ENCODE results near the gene P2RY2. TPM values are rescaled to one million over a fixed set of nuclear protein-coding genes. Genes with fewer than 3 reads are reported as not detected.

The P2RY2 gene
- total and polyA plus RNA-seq, 10 of the 15 experiments (the other 5 are each of a cell fraction or from before 2014, with no cell fraction given), result 0.03 to 0.23 (median 0.17) TPM; not detected in 7

DNA sequence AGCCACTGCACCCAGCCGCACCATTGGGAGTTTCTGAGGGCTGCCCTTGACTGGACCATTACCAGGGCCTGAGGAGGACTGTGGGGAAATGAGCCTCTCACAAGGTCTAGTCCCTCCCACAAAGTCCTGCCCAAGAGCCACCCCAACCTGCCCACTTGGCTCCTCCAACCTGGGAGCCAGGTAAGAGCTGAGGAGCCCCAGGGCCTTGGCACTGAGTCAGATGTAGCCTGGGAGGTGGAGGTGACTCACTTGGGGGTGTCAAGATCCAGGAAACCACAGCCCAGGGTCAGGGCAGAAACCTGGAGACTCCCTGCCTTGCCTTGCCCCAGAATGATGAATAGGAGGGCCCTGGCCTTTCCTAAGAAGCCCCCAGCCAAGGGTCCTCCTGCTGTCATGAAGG lies 25.8 kb upstream of the P2RY2 start (continued):
- TF ChIP-seq, protein P1, sequence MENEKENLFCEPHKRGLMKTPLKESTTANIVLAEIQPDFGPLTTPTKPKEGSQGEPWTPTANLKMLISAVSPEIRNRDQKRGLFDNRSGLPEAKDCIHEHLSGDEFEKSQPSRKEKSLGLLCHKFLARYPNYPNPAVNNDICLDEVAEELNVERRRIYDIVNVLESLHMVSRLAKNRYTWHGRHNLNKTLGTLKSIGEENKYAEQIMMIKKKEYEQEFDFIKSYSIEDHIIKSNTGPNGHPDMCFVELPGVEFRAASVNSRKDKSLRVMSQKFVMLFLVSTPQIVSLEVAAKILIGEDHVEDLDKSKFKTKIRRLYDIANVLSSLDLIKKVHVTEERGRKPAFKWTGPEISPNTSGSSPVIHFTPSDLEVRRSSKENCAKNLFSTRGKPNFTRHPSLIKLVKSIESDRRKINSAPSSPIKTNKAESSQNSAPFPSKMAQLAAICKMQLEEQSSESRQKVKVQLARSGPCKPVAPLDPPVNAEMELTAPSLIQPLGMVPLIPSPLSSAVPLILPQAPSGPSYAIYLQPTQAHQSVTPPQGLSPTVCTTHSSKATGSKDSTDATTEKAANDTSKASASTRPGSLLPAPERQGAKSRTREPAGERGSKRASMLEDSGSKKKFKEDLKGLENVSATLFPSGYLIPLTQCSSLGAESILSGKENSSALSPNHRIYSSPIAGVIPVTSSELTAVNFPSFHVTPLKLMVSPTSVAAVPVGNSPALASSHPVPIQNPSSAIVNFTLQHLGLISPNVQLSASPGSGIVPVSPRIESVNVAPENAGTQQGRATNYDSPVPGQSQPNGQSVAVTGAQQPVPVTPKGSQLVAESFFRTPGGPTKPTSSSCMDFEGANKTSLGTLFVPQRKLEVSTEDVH (IDR thresholded peaks at IDR 0.05; ENCODE audit: low read depth, partially characterized antibody), result no peak

DNA sequence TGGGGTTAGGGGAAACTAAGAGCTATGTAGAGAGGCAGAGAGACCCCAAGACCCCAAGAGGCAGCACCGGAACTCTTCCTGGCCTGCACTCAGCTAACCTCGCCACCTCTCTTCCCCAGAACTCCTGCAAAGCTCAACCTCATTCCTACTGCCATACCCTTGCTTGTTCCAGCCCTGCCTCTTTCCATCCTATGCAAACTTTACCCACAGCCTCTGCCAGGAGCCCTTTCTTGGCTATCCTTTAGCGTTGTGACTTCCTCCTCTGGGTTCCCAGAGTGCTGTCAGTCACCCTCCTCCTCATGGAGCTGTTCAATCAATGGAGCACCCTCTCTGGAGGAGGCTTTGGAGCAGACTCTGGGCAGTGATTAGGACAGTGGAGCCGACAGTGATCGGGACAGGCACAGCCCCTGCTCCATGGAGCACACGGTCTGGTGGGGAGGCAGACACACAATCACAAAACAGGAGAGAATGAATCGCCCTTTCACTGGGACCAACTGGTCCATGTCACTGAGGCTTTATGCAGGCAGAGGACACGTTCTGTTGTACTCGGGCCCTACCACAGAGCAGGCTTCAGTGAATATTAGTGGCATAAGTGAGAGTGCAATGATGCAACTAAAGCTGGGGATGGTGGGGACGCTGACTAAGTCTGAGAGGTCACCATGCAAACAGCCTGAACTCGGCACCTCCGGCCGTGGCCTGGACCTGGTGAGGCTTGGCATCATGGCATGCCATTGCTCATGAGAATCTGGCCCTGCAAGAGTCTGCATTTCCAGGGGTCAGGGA lies 24.6 kb upstream of the P2RY2 start:
- H3K4me1 ChIP-seq (ENCODE audit: control insufficient read depth, insufficient read depth, low read length), result peaks cover 38% of the 10 kb centered on the region
- peak; percentile 68 for DNase-seq (ENCODE audit: low read depth, low spot score)
- no peaks in the 10 kb centered on the region for H3K79me2 ChIP-seq (ENCODE audit: control insufficient read depth, insufficient read depth, low read length)
- H2AFZ ChIP-seq (ENCODE audit: control insufficient read depth, low read depth, low read length), result peak overlapping the region; percentile 12; the same call in 1 of the 2 replicates
- peak; percentile 88 for FAIRE-seq
- ATAC-seq, result peak; percentile 90
- in situ Hi-C loops (cut with MboI) (loop anchor here (25.0 kb wide), 1 partner anchor 356 kb away; no protein-coding TSS in a partner anchor), intact Hi-C loops (cut with micrococcal nuclease; ENCODE audit: unreplicated experiment) (no loop called here)
- H3K9me3 ChIP-seq (replicated peaks; ENCODE audit: control insufficient read depth, insufficient read depth, low read length), result no peaks in the 10 kb centered on the region
- no peaks in the 10 kb centered on the region for H3K36me3 ChIP-seq (ENCODE audit: control insufficient read depth in 2 of 2, insufficient read depth in 2 of 2, low read length in 1 of 2)
- no peaks in the 10 kb centered on the region for H4K20me1 ChIP-seq (ENCODE audit: control insufficient read depth, insufficient read depth)
- ChIA-PET CTCF (interaction anchor here (0.9 to 3.0 kb wide), 8 partner anchors 8 to 104 kb away, joined by 3 to 20 read pairs (median 8); no protein-coding TSS in a partner anchor), SMC1A (ENCODE audit: uncharacterized antibody, unreplicated experiment) (interaction anchor here (0.7 to 2.1 kb wide), 8 partner anchors 8 to 114 kb away, joined by 3 to 8 read pairs (median 4); no protein-coding TSS in a partner anchor), RAD21 (ENCODE audit: unreplicated experiment) (interaction anchor here (1.0 to 2.6 kb wide), 4 partner anchors 21 to 95 kb away, joined by 4 to 7 read pairs (median 4); no protein-coding TSS in a partner anchor), POLR2A (interaction anchor here (1.5 to 1.6 kb wide), 2 partner anchors 17 to 134 kb away, joined by 3 to 4 read pairs; no protein-coding TSS in a partner anchor)
- peak overlapping the region; percentile 54 for H3K4me2 ChIP-seq (ENCODE audit: control insufficient read depth, insufficient read depth)
- 17% methylated on average over 13 of the region's 13 CpGs for WGBS (ENCODE audit: insufficient coverage, insufficient replicate concordance, low lambda C conversion rate, missing lambda C conversion rate)
- no peaks in the 10 kb centered on the region; a peak in 1 of 4 replicates for H3K27me3 ChIP-seq (replicated peaks in 1 of 2; ENCODE audit: control insufficient read depth in 2 of 2, insufficient read depth in 2 of 2, low read length in 1 of 2)
- H3K27ac ChIP-seq (ENCODE audit: control insufficient read depth, insufficient read depth), result no peak overlapping the region; the same call in 1 of the 2 replicates
- H3K9ac ChIP-seq (ENCODE audit: control insufficient read depth, insufficient read depth, low read length), result no peak overlapping the region
- H3K4me3 ChIP-seq, result no peak overlapping the region
- no TSS peak for BruUV-seq (replicated peaks)
- peak; percentile 24; the same call in 1 of the 2 replicates for TF ChIP-seq BCL11A (IDR thresholded peaks at IDR 0.05; ENCODE audit: low read depth, low read length)
- TF ChIP-seq, protein P2, sequence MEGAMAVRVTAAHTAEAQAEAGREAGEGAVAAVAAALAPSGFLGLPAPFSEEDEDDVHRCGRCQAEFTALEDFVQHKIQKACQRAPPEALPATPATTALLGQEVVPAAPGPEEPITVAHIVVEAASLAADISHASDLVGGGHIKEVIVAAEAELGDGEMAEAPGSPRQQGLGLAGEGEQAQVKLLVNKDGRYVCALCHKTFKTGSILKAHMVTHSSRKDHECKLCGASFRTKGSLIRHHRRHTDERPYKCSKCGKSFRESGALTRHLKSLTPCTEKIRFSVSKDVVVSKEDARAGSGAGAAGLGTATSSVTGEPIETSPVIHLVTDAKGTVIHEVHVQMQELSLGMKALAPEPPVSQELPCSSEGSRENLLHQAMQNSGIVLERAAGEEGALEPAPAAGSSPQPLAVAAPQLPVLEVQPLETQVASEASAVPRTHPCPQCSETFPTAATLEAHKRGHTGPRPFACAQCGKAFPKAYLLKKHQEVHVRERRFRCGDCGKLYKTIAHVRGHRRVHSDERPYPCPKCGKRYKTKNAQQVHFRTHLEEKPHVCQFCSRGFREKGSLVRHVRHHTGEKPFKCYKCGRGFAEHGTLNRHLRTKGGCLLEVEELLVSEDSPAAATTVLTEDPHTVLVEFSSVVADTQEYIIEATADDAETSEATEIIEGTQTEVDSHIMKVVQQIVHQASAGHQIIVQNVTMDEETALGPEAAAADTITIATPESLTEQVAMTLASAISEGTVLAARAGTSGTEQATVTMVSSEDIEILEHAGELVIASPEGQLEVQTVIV (IDR thresholded peaks at IDR 0.05; ENCODE audit: borderline replicate concordance, partially characterized antibody), result no peak
- peak; percentile 44; the same call in 1 of the 2 replicates for TF ChIP-seq ATF7 (IDR thresholded peaks at IDR 0.05; ENCODE audit: low read depth)
- no peak for TF ChIP-seq GABPA (IDR thresholded peaks at IDR 0.05; ENCODE audit: low read depth)
- peak; percentile 50 for TF ChIP-seq RUNX3 (IDR thresholded peaks at IDR 0.05; ENCODE audit: low read length)
- TF ChIP-seq YY1 (IDR thresholded peaks at IDR 0.05; ENCODE audit: low read depth, low read length), result no peak
- TF ChIP-seq BHLHE40 (IDR thresholded peaks at IDR 0.05; ENCODE audit: borderline replicate concordance in 1 of 2, low read depth in 2 of 2, low read length in 1 of 2), result peak; percentile 57 to 81
- peak; percentile 46; the same call in 1 of the 2 replicates for TF ChIP-seq DPF2 (IDR thresholded peaks at IDR 0.05)
- TF ChIP-seq, protein P3, sequence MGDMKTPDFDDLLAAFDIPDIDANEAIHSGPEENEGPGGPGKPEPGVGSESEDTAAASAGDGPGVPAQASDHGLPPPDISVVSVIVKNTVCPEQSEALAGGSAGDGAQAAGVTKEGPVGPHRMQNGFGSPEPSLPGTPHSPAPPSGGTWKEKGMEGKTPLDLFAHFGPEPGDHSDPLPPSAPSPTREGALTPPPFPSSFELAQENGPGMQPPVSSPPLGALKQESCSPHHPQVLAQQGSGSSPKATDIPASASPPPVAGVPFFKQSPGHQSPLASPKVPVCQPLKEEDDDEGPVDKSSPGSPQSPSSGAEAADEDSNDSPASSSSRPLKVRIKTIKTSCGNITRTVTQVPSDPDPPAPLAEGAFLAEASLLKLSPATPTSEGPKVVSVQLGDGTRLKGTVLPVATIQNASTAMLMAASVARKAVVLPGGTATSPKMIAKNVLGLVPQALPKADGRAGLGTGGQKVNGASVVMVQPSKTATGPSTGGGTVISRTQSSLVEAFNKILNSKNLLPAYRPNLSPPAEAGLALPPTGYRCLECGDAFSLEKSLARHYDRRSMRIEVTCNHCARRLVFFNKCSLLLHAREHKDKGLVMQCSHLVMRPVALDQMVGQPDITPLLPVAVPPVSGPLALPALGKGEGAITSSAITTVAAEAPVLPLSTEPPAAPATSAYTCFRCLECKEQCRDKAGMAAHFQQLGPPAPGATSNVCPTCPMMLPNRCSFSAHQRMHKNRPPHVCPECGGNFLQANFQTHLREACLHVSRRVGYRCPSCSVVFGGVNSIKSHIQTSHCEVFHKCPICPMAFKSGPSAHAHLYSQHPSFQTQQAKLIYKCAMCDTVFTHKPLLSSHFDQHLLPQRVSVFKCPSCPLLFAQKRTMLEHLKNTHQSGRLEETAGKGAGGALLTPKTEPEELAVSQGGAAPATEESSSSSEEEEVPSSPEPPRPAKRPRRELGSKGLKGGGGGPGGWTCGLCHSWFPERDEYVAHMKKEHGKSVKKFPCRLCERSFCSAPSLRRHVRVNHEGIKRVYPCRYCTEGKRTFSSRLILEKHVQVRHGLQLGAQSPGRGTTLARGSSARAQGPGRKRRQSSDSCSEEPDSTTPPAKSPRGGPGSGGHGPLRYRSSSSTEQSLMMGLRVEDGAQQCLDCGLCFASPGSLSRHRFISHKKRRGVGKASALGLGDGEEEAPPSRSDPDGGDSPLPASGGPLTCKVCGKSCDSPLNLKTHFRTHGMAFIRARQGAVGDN (IDR thresholded peaks at IDR 0.05), result peak; percentile 69; the same call in 1 of the 2 replicates
- peak; percentile 81; the same call in 2 of the 3 replicates for TF ChIP-seq POU2F2 (IDR thresholded peaks at IDR 0.05; ENCODE audit: borderline replicate concordance, low read depth, low read length)

Data from GM12878 (cell line).